ENCODE results near the gene CDC42EP5.
A peak's percentile ranks its signal among the peaks of the same experiment; 100 is the strongest.
"Not testable (repeated sequence)": the region's sequence is repeated elsewhere in the genome, so short reads cannot be mapped to it uniquely, and the experiment has no call there.

CDC42EP5 gene

GRCh38 chr19:54466110-54466480, 7.0 kb downstream of the CDC42EP5 start:
- not testable (repeated sequence) for DNase-seq; H2BK15ac ChIP-seq (replicated peaks; ENCODE audit: low read depth); H3K9ac ChIP-seq (ENCODE audit: low read length); H3K27ac ChIP-seq (ENCODE audit: low read depth, low read length); H4K5ac ChIP-seq (ENCODE audit: low read length); H2BK120ac ChIP-seq (ENCODE audit: low read depth, low read length); H3K27me3 ChIP-seq (ENCODE audit: insufficient read depth, low read length, poor library complexity); H3K4me1 ChIP-seq (ENCODE audit: control insufficient read depth, low read depth, low read length); H3K23ac ChIP-seq (ENCODE audit: low read length); H3K18ac ChIP-seq (ENCODE audit: low read length); H3K56ac ChIP-seq (ENCODE audit: low read length); H2BK5ac ChIP-seq (ENCODE audit: low read length); H3K79me2 ChIP-seq (ENCODE audit: control insufficient read depth, insufficient read depth, low read length); H3K79me1 ChIP-seq (ENCODE audit: low read length); H4K8ac ChIP-seq (ENCODE audit: low read depth, low read length); H3K4me2 ChIP-seq (ENCODE audit: low read length); H3K4me3 ChIP-seq (ENCODE audit: low read length); H3K4ac ChIP-seq (ENCODE audit: low read depth, low read length); H2AK5ac ChIP-seq (ENCODE audit: low read length); H3K36me3 ChIP-seq (ENCODE audit: control insufficient read depth, insufficient read depth, low read length)
- WGBS (ENCODE audit: extremely low coverage, insufficient coverage, low lambda C conversion rate): no CpG with 5 or more reads among the region's 14 CpGs

- H3K4me2 ChIP-seq (ENCODE audit: low read length): no peak overlapping the region
- H3K79me2 ChIP-seq (ENCODE audit: control insufficient read depth, insufficient read depth, low read length): no peaks in the 10 kb centered on the region
- H4K8ac ChIP-seq (ENCODE audit: low read depth, low read length): no peak overlapping the region
- no peak overlapping the region for H2BK120ac ChIP-seq (ENCODE audit: low read depth, low read length)
- peaks cover 1% of the 10 kb centered on the region for H3K79me1 ChIP-seq (ENCODE audit: low read length)
- no peak overlapping the region for H2AK5ac ChIP-seq (ENCODE audit: low read length)
- no peak overlapping the region for H2BK15ac ChIP-seq (replicated peaks; ENCODE audit: low read depth)
- H3K56ac ChIP-seq (ENCODE audit: low read length): no peak overlapping the region
- no peak overlapping the region for H3K4ac ChIP-seq (ENCODE audit: low read depth, low read length)
- DNase-seq: no peak
- peaks cover 5% of the 10 kb centered on the region for H3K36me3 ChIP-seq (ENCODE audit: control insufficient read depth, insufficient read depth, low read length)
- no peak overlapping the region for H3K18ac ChIP-seq (ENCODE audit: low read length)
- peaks cover 2% of the 10 kb centered on the region for H3K27me3 ChIP-seq (ENCODE audit: insufficient read depth, low read length, poor library complexity)
- H3K23ac ChIP-seq (ENCODE audit: low read length): no peak overlapping the region
- no peak overlapping the region for H3K27ac ChIP-seq (ENCODE audit: low read depth, low read length)
- H3K4me1 ChIP-seq (ENCODE audit: control insufficient read depth, low read depth, low read length): peaks cover 5% of the 10 kb centered on the region
- H2BK5ac ChIP-seq (ENCODE audit: low read length): no peak overlapping the region
- no peak overlapping the region for H4K5ac ChIP-seq (ENCODE audit: low read length)
- H3K4me3 ChIP-seq (ENCODE audit: low read length): no peak overlapping the region
- no CpG with 5 or more reads among the region's 49 CpGs for WGBS (ENCODE audit: extremely low coverage, insufficient coverage, low lambda C conversion rate)
- no peak overlapping the region for H3K9ac ChIP-seq (ENCODE audit: low read length)
These were observed 7.5 kb downstream of the CDC42EP5 start for GRCh38 chr19:54465426-54466109.

DNA sequence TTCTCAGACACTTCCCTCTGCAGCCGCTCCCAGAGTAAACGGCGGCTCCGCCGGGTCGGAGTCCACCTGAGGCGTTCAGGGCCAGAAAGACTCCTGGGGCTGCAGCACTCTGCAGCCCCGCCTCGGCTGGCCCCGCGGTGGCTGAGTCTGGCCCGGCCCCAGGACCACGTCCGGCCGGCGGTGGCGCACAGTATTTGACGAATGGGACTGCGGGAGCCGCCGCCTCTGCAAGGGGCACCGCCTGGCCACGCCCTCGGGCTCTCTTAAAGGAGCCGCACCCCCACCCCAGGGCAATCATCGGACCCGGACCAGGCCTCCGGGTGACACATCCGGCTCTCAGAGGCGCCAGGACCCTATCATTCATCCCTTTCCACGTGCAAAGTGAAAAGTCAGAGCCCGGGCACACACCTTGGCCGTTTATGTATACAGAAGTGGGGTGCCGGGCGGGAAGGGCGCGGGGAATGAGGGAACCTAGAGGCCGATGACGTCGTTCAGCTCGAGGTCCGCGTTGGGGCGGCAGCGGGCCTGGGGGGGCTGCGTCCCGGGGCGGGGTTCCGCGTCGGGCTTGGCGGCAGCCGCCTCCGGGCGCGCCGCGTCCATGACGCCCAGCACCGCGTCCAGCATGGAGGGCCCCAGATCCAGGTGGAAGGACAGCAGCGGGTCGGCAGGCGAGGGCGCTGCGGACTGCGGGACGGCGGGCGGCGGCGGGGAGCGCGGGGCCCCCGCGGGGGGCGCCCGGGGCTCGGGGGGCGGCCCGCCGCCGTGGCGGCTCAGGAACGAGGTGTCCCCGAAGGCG, 8.3 kb downstream of the CDC42EP5 start:
- peak overlapping the region; percentile 60 for H3K4me3 ChIP-seq (ENCODE audit: low read length)
- peaks cover 5% of the 10 kb centered on the region for H3K36me3 ChIP-seq (ENCODE audit: control insufficient read depth, insufficient read depth, low read length)
- DNase-seq: peak; percentile 96
- H3K4ac ChIP-seq (ENCODE audit: low read depth, low read length): no peak overlapping the region
- H3K18ac ChIP-seq (ENCODE audit: low read length): peak overlapping the region; percentile 89
- peak overlapping the region; percentile 96 for H3K27ac ChIP-seq (ENCODE audit: low read depth, low read length)
- H3K56ac ChIP-seq (ENCODE audit: low read length): peak overlapping the region; percentile 90
- H3K27me3 ChIP-seq (ENCODE audit: insufficient read depth, low read length, poor library complexity): no peaks in the 10 kb centered on the region
- peak overlapping the region; percentile 66 for H3K23ac ChIP-seq (ENCODE audit: low read length)
- H3K79me2 ChIP-seq (ENCODE audit: control insufficient read depth, insufficient read depth, low read length): no peaks in the 10 kb centered on the region
- H4K5ac ChIP-seq (ENCODE audit: low read length): no peak overlapping the region
- no peak overlapping the region for H4K8ac ChIP-seq (ENCODE audit: low read depth, low read length)
- WGBS (ENCODE audit: extremely low coverage, insufficient coverage, low lambda C conversion rate): no CpG with 5 or more reads among the region's 87 CpGs
- peak overlapping the region; percentile 79 for H2BK5ac ChIP-seq (ENCODE audit: low read length)
- H3K4me1 ChIP-seq (ENCODE audit: control insufficient read depth, low read depth, low read length): peaks cover 5% of the 10 kb centered on the region
- H2BK120ac ChIP-seq (ENCODE audit: low read depth, low read length): no peak overlapping the region
- peak overlapping the region; percentile 71 for H3K4me2 ChIP-seq (ENCODE audit: low read length)
- no peak overlapping the region for H2BK15ac ChIP-seq (replicated peaks; ENCODE audit: low read depth)
- no peak overlapping the region for H2AK5ac ChIP-seq (ENCODE audit: low read length)
- peak overlapping the region; percentile 77 for H3K9ac ChIP-seq (ENCODE audit: low read length)
- peaks cover 2% of the 10 kb centered on the region for H3K79me1 ChIP-seq (ENCODE audit: low read length)

DNA sequence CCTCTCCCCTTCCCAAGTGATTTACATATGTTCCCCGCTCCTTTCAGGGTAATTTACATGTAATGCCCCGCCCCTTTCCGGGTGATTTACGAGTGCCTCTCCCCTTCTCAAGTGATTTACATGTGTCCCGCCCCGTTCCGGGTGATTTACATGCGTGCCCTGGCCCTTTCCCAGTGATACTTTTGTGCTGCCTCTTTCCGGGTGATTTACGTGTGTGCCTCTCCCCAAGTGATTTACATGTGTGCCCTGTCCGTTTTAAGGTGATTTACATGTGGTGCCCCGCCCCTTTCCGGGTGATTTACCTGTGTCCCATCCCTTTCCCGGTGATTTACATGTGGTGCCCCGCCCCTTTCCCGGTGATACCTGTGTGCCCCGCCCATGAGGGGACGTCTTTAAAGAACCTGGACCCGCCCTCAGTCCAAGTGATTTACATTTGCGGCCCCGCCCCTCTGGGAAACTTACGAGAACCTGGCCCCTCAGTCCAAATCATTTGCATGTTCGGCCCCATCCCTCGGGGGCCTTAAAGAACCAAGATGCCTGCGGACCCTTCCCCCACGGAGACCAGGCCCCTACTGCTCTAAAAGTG, 9.0 kb downstream of the CDC42EP5 start:
- no peak overlapping the region for H2BK15ac ChIP-seq (replicated peaks; ENCODE audit: low read depth)
- no CpG with 5 or more reads among the region's 26 CpGs for WGBS (ENCODE audit: extremely low coverage, insufficient coverage, low lambda C conversion rate)

DNA sequence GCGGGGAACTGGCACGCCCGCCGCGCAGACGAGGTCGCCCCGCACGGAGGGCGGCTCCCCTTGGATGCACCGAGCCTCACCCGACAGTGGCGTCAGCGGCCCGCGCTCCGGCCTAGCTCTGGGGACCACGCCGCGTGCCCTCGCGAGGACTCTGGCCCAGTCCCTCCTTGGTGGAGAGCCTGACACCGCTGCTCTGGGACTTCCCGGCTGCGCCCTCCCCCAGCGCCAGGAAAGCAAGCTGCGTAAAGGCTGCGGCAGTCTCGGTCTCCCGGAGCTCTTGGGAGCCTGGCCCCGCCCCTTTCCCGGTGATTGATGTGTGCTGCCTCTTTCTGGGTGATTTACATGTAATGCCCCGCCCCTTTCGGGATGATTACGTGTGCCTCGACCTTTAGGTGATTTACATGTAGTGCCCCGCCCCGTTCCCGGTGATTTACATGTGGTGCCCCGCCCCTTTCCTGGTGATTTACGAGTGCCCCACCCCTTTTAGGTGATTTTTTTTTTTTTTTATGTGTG, 9.5 kb downstream of the CDC42EP5 start, which contains the start of gene LENG9:
LENG9 (minus strand) TSS at position 248 of the 513 bp plus-strand sequence. CDS start 252 bp downstream, outside the sequence.
- H3K27ac ChIP-seq (ENCODE audit: low read depth, low read length): peak within 1 kb of the TSS; percentile 96
- H3K79me1 ChIP-seq (ENCODE audit: low read length): peaks cover 10% of the 10 kb centered on the region
- peak within 1 kb of the TSS; percentile 56 for H3K4ac ChIP-seq (ENCODE audit: low read depth, low read length)
- H3K4me1 ChIP-seq (ENCODE audit: control insufficient read depth, low read depth, low read length): peaks cover 5% of the 10 kb centered on the region
- H2BK120ac ChIP-seq (ENCODE audit: low read depth, low read length): no peak within 1 kb of the TSS
- H3K9ac ChIP-seq (ENCODE audit: low read length): peak within 1 kb of the TSS; percentile 95
- H2BK5ac ChIP-seq (ENCODE audit: low read length): peak within 1 kb of the TSS; percentile 79
- H4K5ac ChIP-seq (ENCODE audit: low read length): no peak within 1 kb of the TSS
- peak within 1 kb of the TSS; percentile 89 for H3K18ac ChIP-seq (ENCODE audit: low read length)
- H3K27me3 ChIP-seq (ENCODE audit: insufficient read depth, low read length, poor library complexity): no peaks in the 10 kb centered on the region
- no peak within 1 kb of the TSS for H2AK5ac ChIP-seq (ENCODE audit: low read length)
- peaks cover 2% of the 10 kb centered on the region for H3K79me2 ChIP-seq (ENCODE audit: control insufficient read depth, insufficient read depth, low read length)
- WGBS (ENCODE audit: extremely low coverage, insufficient coverage, low lambda C conversion rate): no CpG with 5 or more reads among the region's 41 CpGs
- H3K4me3 ChIP-seq (ENCODE audit: low read length): peak within 1 kb of the TSS; percentile 60
- no peak within 1 kb of the TSS for H2BK15ac ChIP-seq (replicated peaks; ENCODE audit: low read depth)
- peaks cover 13% of the 10 kb centered on the region for H3K36me3 ChIP-seq (ENCODE audit: control insufficient read depth, insufficient read depth, low read length)
- DNase-seq: peak; percentile 100
- H3K23ac ChIP-seq (ENCODE audit: low read length): peak within 1 kb of the TSS; percentile 94
- peak within 1 kb of the TSS; percentile 77 for H3K4me2 ChIP-seq (ENCODE audit: low read length)
- H4K8ac ChIP-seq (ENCODE audit: low read depth, low read length): no peak within 1 kb of the TSS
- peak within 1 kb of the TSS; percentile 99 for H3K56ac ChIP-seq (ENCODE audit: low read length)

More for the DNA sequence above, 9.0 kb downstream of the CDC42EP5 start:
- Histone ChIP-seq H3K9ac (ENCODE audit: low read length) (peak overlapping the region; percentile 77), H3K23ac (ENCODE audit: low read length) (no peak overlapping the region), H3K4me2 (ENCODE audit: low read length) (peak overlapping the region; percentile 71), H3K4me1 (ENCODE audit: control insufficient read depth, low read depth, low read length) (peaks cover 5% of the 10 kb centered on the region), H3K4me3 (ENCODE audit: low read length) (peak overlapping the region; percentile 60), H3K56ac (ENCODE audit: low read length) (peak overlapping the region; percentile 90), H2AK5ac (ENCODE audit: low read length) (no peak overlapping the region), H3K4ac (ENCODE audit: low read depth, low read length) (no peak overlapping the region), H3K18ac (ENCODE audit: low read length) (peak overlapping the region; percentile 89), H4K5ac (ENCODE audit: low read length) (no peak overlapping the region), H2BK5ac (ENCODE audit: low read length) (peak overlapping the region; percentile 79), H3K36me3 (ENCODE audit: control insufficient read depth, insufficient read depth, low read length) (peaks cover 8% of the 10 kb centered on the region), H2BK120ac (ENCODE audit: low read depth, low read length) (no peak overlapping the region), H4K8ac (ENCODE audit: low read depth, low read length) (no peak overlapping the region), H3K79me2 (ENCODE audit: control insufficient read depth, insufficient read depth, low read length) (peaks cover 2% of the 10 kb centered on the region), H3K27me3 (ENCODE audit: insufficient read depth, low read length, poor library complexity) (no peaks in the 10 kb centered on the region), H3K27ac (ENCODE audit: low read depth, low read length) (peak overlapping the region; percentile 96), H3K79me1 (ENCODE audit: low read length) (peaks cover 5% of the 10 kb centered on the region)
- peak; percentile 99 for DNase-seq
